Mesenteric fat pad (tissue), 1 donor: ENCODE measurements around the gene HRCT1. TPM values are rescaled to one million over a fixed set of nuclear protein-coding genes. Genes with fewer than 3 reads are reported as not detected.
"Not testable (repeated sequence)": the region's sequence is repeated elsewhere in the genome, so short reads cannot be mapped to it uniquely, and the experiment has no call there.

Experiments used
- DNase-seq: peaks from one replicate; pipeline ENCODE4 v3.0.0-alpha.2; 2020; ENCODE audit warnings: low spot score
- total RNA-seq: library from RNA; stranded (reverse); fragmentation: NEBNext Ultra II Directional; extraction: Animal tissue kit (Norgen Biotek cat#: 25700); gene quantifications from one replicate; pipeline ENCODE4 v1.2.1, GENCODE V29; 2021
- donor health status: DM: yes; HTN: yes; CAD: no.

Gene HRCT1
- total RNA-seq, 1 donor from 2014 or later, result 5.2 TPM

GRCh38 chr9:35917261-35917660, 11.3 kb downstream of the HRCT1 start:
- DNase-seq, result no peak

- DNase-seq, result no peak
Observed at GRCh38 chr9:35918780-35919179, 12.8 kb downstream of the HRCT1 start.

GRCh38 chr9:35919212-35920008, 13.4 kb downstream of the HRCT1 start:
- no peak for DNase-seq

- no peak for DNase-seq
Observed at GRCh38 chr9:35920051-35920620, 14.1 kb downstream of the HRCT1 start.

GRCh38 chr9:35923598-35923926, 17.6 kb downstream of the HRCT1 start:
- no peak for DNase-seq

GRCh38 chr9:35923927-35924763, 18.1 kb downstream of the HRCT1 start:
- DNase-seq, result no peak

- no peak for DNase-seq
Observed at GRCh38 chr9:35928591-35929452, 22.8 kb downstream of the HRCT1 start.

- DNase-seq, result no peak
Observed at GRCh38 chr9:35929453-35929718, 23.4 kb downstream of the HRCT1 start.

- no peak for DNase-seq
Observed at GRCh38 chr9:35930521-35930920, 24.5 kb downstream of the HRCT1 start.

GRCh38 chr9:35930989-35931388, 25.0 kb downstream of the HRCT1 start:
- no peak for DNase-seq

- no peak for DNase-seq
Observed at GRCh38 chr9:35932735-35933134, 26.7 kb downstream of the HRCT1 start.

- DNase-seq, result no peak
Observed at GRCh38 chr9:35933550-35934067, 27.6 kb downstream of the HRCT1 start.

GRCh38 chr9:35934069-35934468, 28.1 kb downstream of the HRCT1 start:
- not testable (repeated sequence) for DNase-seq

- DNase-seq, result no peak
Observed at GRCh38 chr9:35935261-35935660, 29.3 kb downstream of the HRCT1 start.

GRCh38 chr9:35935755-35936509, 29.9 kb downstream of the HRCT1 start:
- DNase-seq, result no peak

- no peak for DNase-seq
Observed at GRCh38 chr9:35937227-35937626, 31.2 kb downstream of the HRCT1 start.

GRCh38 chr9:35938474-35939356, 32.7 kb downstream of the HRCT1 start:
- no peak for DNase-seq

- no peak for DNase-seq
Observed at GRCh38 chr9:35939679-35940250, 33.8 kb downstream of the HRCT1 start.
